GM18502 (cell line): ENCODE results near the gene UGT2B17.
A peak's percentile ranks its signal among the peaks of the same experiment; 100 is the strongest.
"Not testable (repeated sequence)": the region's sequence is repeated elsewhere in the genome, so short reads cannot be mapped to it uniquely, and the experiment has no call there.

Experiments used
- ATAC-seq: cut with Tn5 transposase; IDR thresholded peaks from one replicate; pipeline ENCODE4 v1.9.1; 2021; ENCODE audit warnings: mild to moderate bottlenecking; ENCODE audit not compliant: unreplicated experiment, poor library complexity

The UGT2B17 gene

GRCh38 chr4:68569466-68570121, 6.5 kb downstream of the UGT2B17 start:
- ATAC-seq = no peak

- not testable (repeated sequence) for ATAC-seq
These were observed 7.1 kb downstream of the UGT2B17 start for GRCh38 chr4:68569036-68569435.

- ATAC-seq = not testable (repeated sequence)
These were observed 7.6 kb downstream of the UGT2B17 start for GRCh38 chr4:68568535-68568934.

GRCh38 chr4:68566364-68566763, 9.8 kb downstream of the UGT2B17 start:
- ATAC-seq = peak; percentile 61

- ATAC-seq = not testable (repeated sequence)
These were observed 11.0 kb downstream of the UGT2B17 start for GRCh38 chr4:68565082-68565481.

- ATAC-seq = not testable (repeated sequence)
These were observed 15.6 kb downstream of the UGT2B17 start for GRCh38 chr4:68560364-68561070.

GRCh38 chr4:68553830-68554229, 22.3 kb downstream of the UGT2B17 start:
- ATAC-seq = peak; percentile 69

GRCh38 chr4:68552818-68553811, 23.0 kb downstream of the UGT2B17 start:
- peak; percentile 53 for ATAC-seq

- ATAC-seq = not testable (repeated sequence)
These were observed 33.4 kb downstream of the UGT2B17 start for GRCh38 chr4:68542742-68543141.

GRCh38 chr4:68536375-68536774, 39.7 kb downstream of the UGT2B17 start:
- ATAC-seq = no peak

- ATAC-seq = no peak
These were observed 40.1 kb downstream of the UGT2B17 start for GRCh38 chr4:68535974-68536373.

GRCh38 chr4:68522232-68522631, 53.9 kb downstream of the UGT2B17 start:
- not testable (repeated sequence) for ATAC-seq

- no peak for ATAC-seq
These were observed 55.1 kb downstream of the UGT2B17 start for GRCh38 chr4:68520985-68521384.

- ATAC-seq = no peak
These were observed 57.2 kb downstream of the UGT2B17 start for GRCh38 chr4:68518889-68519288.

GRCh38 chr4:68505452-68505851, 70.7 kb downstream of the UGT2B17 start:
- ATAC-seq = peak; percentile 63

GRCh38 chr4:68504836-68505235, 71.3 kb downstream of the UGT2B17 start:
- not testable (repeated sequence) for ATAC-seq

GRCh38 chr4:68503462-68503861, 72.7 kb downstream of the UGT2B17 start:
- not testable (repeated sequence) for ATAC-seq

- ATAC-seq = no peak
These were observed 77.1 kb downstream of the UGT2B17 start for GRCh38 chr4:68499021-68499420.

GRCh38 chr4:68498413-68499007, 77.6 kb downstream of the UGT2B17 start:
- ATAC-seq = peak; percentile 93

GRCh38 chr4:68494688-68495087, 81.4 kb downstream of the UGT2B17 start:
- no peak for ATAC-seq
